HepG2 (cell line): ENCODE data around the gene PRKAR1A. TPM values are rescaled to one million over a fixed set of nuclear protein-coding genes. Genes with fewer than 3 reads are reported as not detected.
A peak's percentile ranks its signal among the peaks of the same experiment; 100 is the strongest.

Experiments
- CEBPG ChIP-seq: IDR thresholded peaks from 2 replicates; pipeline ENCODE4 v1.6.1; 2016
- DZIP1 ChIP-seq: sonication (generic); formaldehyde crosslinking; IDR thresholded peaks from 2 replicates; pipeline ENCODE4 v1.5.0; 2020; ENCODE audit warnings: mild to moderate bottlenecking, missing genetic modification reagents
- FOSL1 ChIP-seq: sonication (generic); formaldehyde crosslinking; IDR thresholded peaks from 2 replicates; pipeline ENCODE4 v1.9.0; 2021; ENCODE audit warnings: missing genetic modification reagents, borderline replicate concordance
- GTF2F1 ChIP-seq: fragments of 150-350 bp; IDR thresholded peaks from 2 replicates; pipeline ENCODE4 v1.6.1; 2014; ENCODE audit warnings: low read length
- GTF3A ChIP-seq: sonication (generic); formaldehyde crosslinking; conservative IDR thresholded peaks from 2 replicates; pipeline ENCODE4 v1.4.0; 2020; ENCODE audit warnings: mild to moderate bottlenecking, missing genetic modification reagents
- MAFG ChIP-seq: sonication (generic); formaldehyde crosslinking; IDR thresholded peaks from 2 replicates; pipeline ENCODE4 v1.5.1; 2020; ENCODE audit warnings: mild to moderate bottlenecking, missing genetic modification reagents
- MXD3 ChIP-seq: IDR thresholded peaks from 2 replicates; pipeline ENCODE4 v1.6.1; 2016; ENCODE audit warnings: mild to moderate bottlenecking, missing biosample characterization, missing genetic modification reagents
- NFE2L1 ChIP-seq: sonication (generic); formaldehyde crosslinking; IDR thresholded peaks from 2 replicates; pipeline ENCODE4 v1.4.0; 2020; ENCODE audit warnings: missing genetic modification reagents, mild to moderate bottlenecking, borderline replicate concordance
- PBX2 ChIP-seq: IDR thresholded peaks from 2 replicates; pipeline ENCODE4 v1.6.1; 2016; ENCODE audit warnings: control low read depth
- RFX5 ChIP-seq: IDR thresholded peaks from 2 replicates; pipeline ENCODE4 v1.6.1; 2011; ENCODE audit warnings: low read depth, low read length, improper control_type of control experiment
- SATB2 ChIP-seq: sonication (generic); formaldehyde crosslinking; IDR thresholded peaks from 2 replicates; pipeline ENCODE4 v1.5.0; 2020; ENCODE audit warnings: missing genetic modification reagents
- ZBTB49 ChIP-seq: sonication (generic); formaldehyde crosslinking; IDR thresholded peaks from 2 replicates; pipeline ENCODE4 v1.4.0; 2020; ENCODE audit warnings: missing genetic modification reagents, borderline replicate concordance
- ZNF260 ChIP-seq: sonication (generic); formaldehyde crosslinking; IDR thresholded peaks from 2 replicates; pipeline ENCODE4 v1.4.0; 2020; ENCODE audit warnings: missing genetic modification reagents, low read depth, mild to moderate bottlenecking, borderline replicate concordance
- ZNF501 ChIP-seq: sonication (generic); formaldehyde crosslinking; IDR thresholded peaks from 2 replicates; pipeline ENCODE4 v1.5.1; 2020; ENCODE audit warnings: mild to moderate bottlenecking, moderate library complexity, missing genetic modification reagents
- ZNF646 ChIP-seq: sonication (generic); formaldehyde crosslinking; IDR thresholded peaks from 2 replicates; pipeline ENCODE4 v1.9.0; 2021; ENCODE audit warnings: mild to moderate bottlenecking, missing genetic modification reagents
- polyA plus RNA-seq, 8 experiments: library from polyadenylated mRNA; depleted of rRNA in 3 of 8; stranded (reverse) in 7 of 8; unstranded in 1 of 8; fragments of >200 nt; fragmentation: Illumina TruSeq in 4 of 8; extraction: Trizol in 4 of 8; gene quantifications; 2 replicates each; pipeline versions ENCODE4 v1.2.1 to v1.2.3, GENCODE V29; 2011 to 2016; ENCODE audit warnings: low read depth in 4 of 8, missing spikeins in 1 of 8, mixed read lengths in 1 of 8; ENCODE audit not compliant: insufficient read depth in 1 of 8
- total RNA-seq, 5 experiments: library from RNA; depleted of rRNA; stranded (reverse); fragments of >200 nt; fragmentation: Illumina TruSeq; extraction: Trizol; gene quantifications; 2 replicates each; pipeline ENCODE4 v1.2.3, GENCODE V29; 2016; ENCODE audit warnings: low read depth in 1 of 5

The PRKAR1A gene
- total and polyA plus RNA-seq, 2 of the 13 experiments (the other 11 are each of a cell fraction or from before 2014, with no cell fraction given): 265 to 266 TPM

- TF ChIP-seq DZIP1 (CRISPR knock-in tag): no peak
- TF ChIP-seq NFE2L1 (CRISPR knock-in tag): no peak
- TF ChIP-seq GTF2F1: no peak
- TF ChIP-seq ZBTB49 (CRISPR knock-in tag): no peak
- TF ChIP-seq ZNF501 (CRISPR knock-in tag): peak; percentile 95
- no peak for TF ChIP-seq RFX5
- TF ChIP-seq GTF3A: no peak; the same call in 1 of the 2 replicates
- peak; percentile 45; the same call in 1 of the 2 replicates for TF ChIP-seq MXD3 (CRISPR knock-in tag)
- no peak; the same call in 1 of the 2 replicates for TF ChIP-seq ZNF646 (CRISPR knock-in tag)
- TF ChIP-seq PBX2 (CRISPR knock-in tag): no peak
- TF ChIP-seq SATB2 (CRISPR knock-in tag): 0 out of 2 replicates have a peak, but pooled peaks have one; percentile 29
- TF ChIP-seq MAFG (CRISPR knock-in tag): 0 out of 2 replicates have a peak, but pooled peaks have one; percentile 33
- TF ChIP-seq ZNF260 (CRISPR knock-in tag): 0 out of 2 replicates have a peak, but pooled peaks have one; percentile 22
- TF ChIP-seq CEBPG: no peak
- no peak for TF ChIP-seq FOSL1 (CRISPR knock-in tag)
Observed at GRCh38 chr17:68600067-68600930, 88.1 kb downstream of the PRKAR1A start (continued).
